ENCODE measurements around the gene HSPA1L.
"Not testable (repeated sequence)": the region's sequence is repeated elsewhere in the genome, so short reads cannot be mapped to it uniquely, and the experiment has no call there.

The HSPA1L gene

GRCh38 chr6:31836474-31837368 is 21.6 kb upstream of the HSPA1L start:
- no peak for DNase-seq (ENCODE audit: low spot score)

- DNase-seq (ENCODE audit: low spot score) = no peak
Measured at GRCh38 chr6:31836047-31836473, 21.0 kb upstream of the HSPA1L start.

- DNase-seq (ENCODE audit: low spot score) = peak; percentile 88
Measured at GRCh38 chr6:31834367-31835250, 19.5 kb upstream of the HSPA1L start.

GRCh38 chr6:31831350-31832215 is 16.5 kb upstream of the HSPA1L start:
- no peak for DNase-seq (ENCODE audit: low spot score)

GRCh38 chr6:31830886-31831335 is 15.8 kb upstream of the HSPA1L start:
- DNase-seq (ENCODE audit: low spot score) = no peak

GRCh38 chr6:31829633-31830283 is 14.7 kb upstream of the HSPA1L start:
- DNase-seq (ENCODE audit: low spot score) = no peak

- DNase-seq (ENCODE audit: low spot score) = peak; percentile 98
Measured at GRCh38 chr6:31827286-31828079, 12.4 kb upstream of the HSPA1L start, which contains the start of gene HSPA1B. TSS of gene HSPA1B (plus strand) at chr6:31827738. CDS start at chr6:31827951, 213 bp downstream.

GRCh38 chr6:31826793-31827285 is 11.8 kb upstream of the HSPA1L start:
- no peak for DNase-seq (ENCODE audit: low spot score)

GRCh38 chr6:31825553-31825952 is 10.5 kb upstream of the HSPA1L start:
- no peak for DNase-seq (ENCODE audit: low spot score)

GRCh38 chr6:31823592-31824196 is 8.6 kb upstream of the HSPA1L start:
- DNase-seq (ENCODE audit: low spot score) = not testable (repeated sequence)

- DNase-seq (ENCODE audit: low spot score) = peak; percentile 63
Measured at GRCh38 chr6:31822036-31822821, 7.1 kb upstream of the HSPA1L start.

GRCh38 chr6:31821301-31822035 is 6.4 kb upstream of the HSPA1L start:
- DNase-seq (ENCODE audit: low spot score) = peak; percentile 68

GRCh38 chr6:31820399-31820798 is 5.3 kb upstream of the HSPA1L start:
- DNase-seq (ENCODE audit: low spot score) = not testable (repeated sequence)

- no peak for DNase-seq (ENCODE audit: low spot score)
Measured at GRCh38 chr6:31819871-31820299, 4.8 kb upstream of the HSPA1L start.

- not testable (repeated sequence) for DNase-seq (ENCODE audit: low spot score)
Measured at GRCh38 chr6:31817929-31818511, 2.9 kb upstream of the HSPA1L start.

GRCh38 chr6:31817133-31817928 is 2.2 kb upstream of the HSPA1L start:
- not testable (repeated sequence) for DNase-seq (ENCODE audit: low spot score)

GRCh38 chr6:31814677-31815024 is 432 bp downstream of the HSPA1L start:
- DNase-seq (ENCODE audit: low spot score) = peak; percentile 89
